ENCODE results near the gene GGCX. TPM values are rescaled to one million over a fixed set of nuclear protein-coding genes. Genes with fewer than 3 reads are reported as not detected.

GGCX gene
- total and polyA plus RNA-seq, 9 of the 15 experiments (the other 6 are each of a cell fraction or from before 2014, with no cell fraction given): 14.4 to 47.1 (median 28.1) TPM

DNA sequence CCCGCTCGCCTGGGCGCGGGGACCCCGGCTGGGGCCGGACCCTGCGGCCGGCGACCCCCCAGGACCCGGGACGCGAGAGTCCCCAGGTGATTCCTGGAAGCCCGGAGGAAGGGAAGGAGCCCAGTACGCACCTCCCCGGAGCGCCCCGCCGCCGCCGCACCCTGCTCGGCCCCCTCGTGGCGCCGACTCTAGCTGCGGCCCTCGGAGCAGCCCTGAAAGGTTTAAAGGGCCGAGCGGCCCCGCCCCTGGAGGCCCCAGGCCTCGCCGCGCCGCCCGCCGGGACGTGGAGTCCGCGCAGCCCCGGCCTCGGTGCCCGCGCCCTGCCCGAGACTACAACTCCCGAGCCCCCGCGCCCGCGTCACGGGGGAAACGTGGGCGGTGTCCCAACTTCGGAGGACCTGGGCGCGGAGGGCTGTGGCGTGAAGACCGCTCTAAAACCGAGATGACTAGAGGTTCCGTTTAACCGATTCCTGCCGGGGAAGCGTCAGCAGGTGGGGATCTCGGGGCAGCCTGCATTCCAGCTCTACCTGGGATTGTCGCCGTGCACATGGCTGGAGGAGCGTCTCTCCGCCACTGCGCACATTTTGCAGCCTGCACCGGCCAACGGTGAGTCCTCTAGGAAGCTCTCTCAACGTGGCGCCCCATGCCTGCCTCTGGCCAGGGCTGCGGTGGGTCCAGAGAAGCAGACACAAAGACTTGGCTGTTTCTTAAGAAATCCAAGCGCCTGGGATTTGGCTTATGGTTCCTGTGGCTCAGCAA is 41.4 kb upstream of the GGCX start, which contains the start of gene TMEM150A (continued):
- TF ChIP-seq, protein P1, sequence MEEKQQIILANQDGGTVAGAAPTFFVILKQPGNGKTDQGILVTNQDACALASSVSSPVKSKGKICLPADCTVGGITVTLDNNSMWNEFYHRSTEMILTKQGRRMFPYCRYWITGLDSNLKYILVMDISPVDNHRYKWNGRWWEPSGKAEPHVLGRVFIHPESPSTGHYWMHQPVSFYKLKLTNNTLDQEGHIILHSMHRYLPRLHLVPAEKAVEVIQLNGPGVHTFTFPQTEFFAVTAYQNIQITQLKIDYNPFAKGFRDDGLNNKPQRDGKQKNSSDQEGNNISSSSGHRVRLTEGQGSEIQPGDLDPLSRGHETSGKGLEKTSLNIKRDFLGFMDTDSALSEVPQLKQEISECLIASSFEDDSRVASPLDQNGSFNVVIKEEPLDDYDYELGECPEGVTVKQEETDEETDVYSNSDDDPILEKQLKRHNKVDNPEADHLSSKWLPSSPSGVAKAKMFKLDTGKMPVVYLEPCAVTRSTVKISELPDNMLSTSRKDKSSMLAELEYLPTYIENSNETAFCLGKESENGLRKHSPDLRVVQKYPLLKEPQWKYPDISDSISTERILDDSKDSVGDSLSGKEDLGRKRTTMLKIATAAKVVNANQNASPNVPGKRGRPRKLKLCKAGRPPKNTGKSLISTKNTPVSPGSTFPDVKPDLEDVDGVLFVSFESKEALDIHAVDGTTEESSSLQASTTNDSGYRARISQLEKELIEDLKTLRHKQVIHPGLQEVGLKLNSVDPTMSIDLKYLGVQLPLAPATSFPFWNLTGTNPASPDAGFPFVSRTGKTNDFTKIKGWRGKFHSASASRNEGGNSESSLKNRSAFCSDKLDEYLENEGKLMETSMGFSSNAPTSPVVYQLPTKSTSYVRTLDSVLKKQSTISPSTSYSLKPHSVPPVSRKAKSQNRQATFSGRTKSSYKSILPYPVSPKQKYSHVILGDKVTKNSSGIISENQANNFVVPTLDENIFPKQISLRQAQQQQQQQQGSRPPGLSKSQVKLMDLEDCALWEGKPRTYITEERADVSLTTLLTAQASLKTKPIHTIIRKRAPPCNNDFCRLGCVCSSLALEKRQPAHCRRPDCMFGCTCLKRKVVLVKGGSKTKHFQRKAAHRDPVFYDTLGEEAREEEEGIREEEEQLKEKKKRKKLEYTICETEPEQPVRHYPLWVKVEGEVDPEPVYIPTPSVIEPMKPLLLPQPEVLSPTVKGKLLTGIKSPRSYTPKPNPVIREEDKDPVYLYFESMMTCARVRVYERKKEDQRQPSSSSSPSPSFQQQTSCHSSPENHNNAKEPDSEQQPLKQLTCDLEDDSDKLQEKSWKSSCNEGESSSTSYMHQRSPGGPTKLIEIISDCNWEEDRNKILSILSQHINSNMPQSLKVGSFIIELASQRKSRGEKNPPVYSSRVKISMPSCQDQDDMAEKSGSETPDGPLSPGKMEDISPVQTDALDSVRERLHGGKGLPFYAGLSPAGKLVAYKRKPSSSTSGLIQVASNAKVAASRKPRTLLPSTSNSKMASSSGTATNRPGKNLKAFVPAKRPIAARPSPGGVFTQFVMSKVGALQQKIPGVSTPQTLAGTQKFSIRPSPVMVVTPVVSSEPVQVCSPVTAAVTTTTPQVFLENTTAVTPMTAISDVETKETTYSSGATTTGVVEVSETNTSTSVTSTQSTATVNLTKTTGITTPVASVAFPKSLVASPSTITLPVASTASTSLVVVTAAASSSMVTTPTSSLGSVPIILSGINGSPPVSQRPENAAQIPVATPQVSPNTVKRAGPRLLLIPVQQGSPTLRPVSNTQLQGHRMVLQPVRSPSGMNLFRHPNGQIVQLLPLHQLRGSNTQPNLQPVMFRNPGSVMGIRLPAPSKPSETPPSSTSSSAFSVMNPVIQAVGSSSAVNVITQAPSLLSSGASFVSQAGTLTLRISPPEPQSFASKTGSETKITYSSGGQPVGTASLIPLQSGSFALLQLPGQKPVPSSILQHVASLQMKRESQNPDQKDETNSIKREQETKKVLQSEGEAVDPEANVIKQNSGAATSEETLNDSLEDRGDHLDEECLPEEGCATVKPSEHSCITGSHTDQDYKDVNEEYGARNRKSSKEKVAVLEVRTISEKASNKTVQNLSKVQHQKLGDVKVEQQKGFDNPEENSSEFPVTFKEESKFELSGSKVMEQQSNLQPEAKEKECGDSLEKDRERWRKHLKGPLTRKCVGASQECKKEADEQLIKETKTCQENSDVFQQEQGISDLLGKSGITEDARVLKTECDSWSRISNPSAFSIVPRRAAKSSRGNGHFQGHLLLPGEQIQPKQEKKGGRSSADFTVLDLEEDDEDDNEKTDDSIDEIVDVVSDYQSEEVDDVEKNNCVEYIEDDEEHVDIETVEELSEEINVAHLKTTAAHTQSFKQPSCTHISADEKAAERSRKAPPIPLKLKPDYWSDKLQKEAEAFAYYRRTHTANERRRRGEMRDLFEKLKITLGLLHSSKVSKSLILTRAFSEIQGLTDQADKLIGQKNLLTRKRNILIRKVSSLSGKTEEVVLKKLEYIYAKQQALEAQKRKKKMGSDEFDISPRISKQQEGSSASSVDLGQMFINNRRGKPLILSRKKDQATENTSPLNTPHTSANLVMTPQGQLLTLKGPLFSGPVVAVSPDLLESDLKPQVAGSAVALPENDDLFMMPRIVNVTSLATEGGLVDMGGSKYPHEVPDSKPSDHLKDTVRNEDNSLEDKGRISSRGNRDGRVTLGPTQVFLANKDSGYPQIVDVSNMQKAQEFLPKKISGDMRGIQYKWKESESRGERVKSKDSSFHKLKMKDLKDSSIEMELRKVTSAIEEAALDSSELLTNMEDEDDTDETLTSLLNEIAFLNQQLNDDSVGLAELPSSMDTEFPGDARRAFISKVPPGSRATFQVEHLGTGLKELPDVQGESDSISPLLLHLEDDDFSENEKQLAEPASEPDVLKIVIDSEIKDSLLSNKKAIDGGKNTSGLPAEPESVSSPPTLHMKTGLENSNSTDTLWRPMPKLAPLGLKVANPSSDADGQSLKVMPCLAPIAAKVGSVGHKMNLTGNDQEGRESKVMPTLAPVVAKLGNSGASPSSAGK (IDR thresholded peaks at IDR 0.05): peak; percentile 33; the same call in 1 of the 2 replicates
- TF ChIP-seq ZNF668 (CRISPR knock-in tag; IDR thresholded peaks at IDR 0.05) (0 out of 2 replicates have a peak, but pooled peaks have one; percentile 60), CTBP1 (IDR thresholded peaks at IDR 0.05; ENCODE audit: borderline replicate concordance) (peak; percentile 81), ZBTB43 (CRISPR knock-in tag; IDR thresholded peaks at IDR 0.05) (no peak), RBM39 (optimal IDR thresholded peaks at IDR 0.05; ENCODE audit: low read depth, low read length) (no peak), FOXK2 (conservative IDR thresholded peaks at IDR 0.05 in 1 of 2, IDR thresholded peaks at IDR 0.05 in 1 of 2; ENCODE audit: low read depth in 2 of 2) (peak in 1 of 2 experiments; percentile 12; a peak in 2 of 4 replicates), PHB2 (IDR thresholded peaks at IDR 0.05; ENCODE audit: low read depth) (no peak), HDAC2 (IDR thresholded peaks at IDR 0.05) (peak; percentile 83), RBM34 (IDR thresholded peaks at IDR 0.05; ENCODE audit: borderline replicate concordance, insufficient read depth, low read length) (no peak), KLF13 (tag; IDR thresholded peaks at IDR 0.05; ENCODE audit: borderline replicate concordance, low read depth) (peak; percentile 97), SMARCB1 (IDR thresholded peaks at IDR 0.05; ENCODE audit: insufficient read length, low read depth) (no peak), ARNT (IDR thresholded peaks at IDR 0.05) (no peak), GTF2E2 (tag; IDR thresholded peaks at IDR 0.05) (no peak)

All from K562 (cell line).